CD4-positive, alpha-beta T cell (primary cell): Measurements from ENCODE around the gene BDH1. TPM values are rescaled to one million over a fixed set of nuclear protein-coding genes. Genes with fewer than 3 reads are reported as not detected.
"Not testable (repeated sequence)": the region's sequence is repeated elsewhere in the genome, so short reads cannot be mapped to it uniquely, and the experiment has no call there.

Source experiments
- ATAC-seq: fragments of 200-7000 bp; cut with Tn5 transposase; one replicate; pipeline ENCODE4 v1.10.0; 2022; ENCODE audit warnings: mild to moderate bottlenecking; ENCODE audit not compliant: poor library complexity
- CTCF ChIA-PET: fragments of 350-600 bp; sonication (Branson Sonifier 250); formaldehyde crosslinking; loops from one replicate; lab custom pipeline; 2021; ENCODE audit warnings: antibody characterized with exemption, inconsistent platforms; lab: Charles Lee
- POLR2A ChIA-PET: fragments of 350-600 bp; sonication (Branson Sonifier 250); formaldehyde crosslinking; loops from one replicate; lab custom pipeline; 2021; ENCODE audit warnings: antibody characterized with exemption, inconsistent platforms; lab: Charles Lee
- DNase-seq, 14 experiments: peaks; one replicate each; pipeline ENCODE4 v3.0.0-alpha.2; 2013 to 2020; ENCODE audit warnings: mixed read lengths in 2 of 14
- H3K27ac ChIP-seq, 2 donors: one replicate each; pipeline versions ENCODE4 v1.5.1 to v1.7.0; 2013; ENCODE audit warnings: low read length in 2 of 2, low read depth in 1 of 2, mild to moderate bottlenecking in 1 of 2
- H3K27me3 ChIP-seq, 2 experiments: 1 replicate in 1 of 2; 2 replicates in 1 of 2; pipeline versions ENCODE4 v1.6.1 to v1.7.0; 2013; ENCODE audit warnings: low read length in 2 of 2, control low read depth in 1 of 2, mild to moderate bottlenecking in 1 of 2, moderate library complexity in 1 of 2; ENCODE audit not compliant: insufficient read depth in 2 of 2, control insufficient read depth in 1 of 2
- H3K36me3 ChIP-seq: one replicate; pipeline ENCODE4 v1.6.1; 2013; ENCODE audit warnings: low read length, control low read depth; ENCODE audit not compliant: insufficient read depth
- H3K4me1 ChIP-seq: one replicate; pipeline ENCODE4 v1.6.1; 2013; ENCODE audit warnings: low read length, control low read depth; ENCODE audit not compliant: insufficient read depth
- H3K4me3 ChIP-seq: one replicate; pipeline ENCODE4 v1.5.1; 2013; ENCODE audit warnings: mild to moderate bottlenecking, low read length, moderate library complexity
- H3K9me3 ChIP-seq, 2 experiments: 1 replicate in 1 of 2; 2 replicates in 1 of 2; pipeline versions ENCODE4 v1.6.1 to v1.7.0; 2013; ENCODE audit warnings: low read length in 2 of 2, mild to moderate bottlenecking in 2 of 2, control low read depth in 1 of 2, moderate library complexity in 1 of 2; ENCODE audit not compliant: control insufficient read depth in 1 of 2, insufficient read depth in 1 of 2
- H3K27ac Mint-ChIP-seq: one replicate; pipeline ENCODE4 v1.8.0; 2020; ENCODE audit warnings: mixed read lengths
- H3K27me3 Mint-ChIP-seq: one replicate; pipeline ENCODE4 v1.8.0; 2021; ENCODE audit warnings: mixed read lengths
- H3K36me3 Mint-ChIP-seq: one replicate; pipeline ENCODE4 v1.8.0; 2021; ENCODE audit warnings: low read depth, mixed read lengths
- H3K4me1 Mint-ChIP-seq: one replicate; pipeline ENCODE4 v1.8.0; 2021; ENCODE audit warnings: low read depth, mixed read lengths
- H3K4me3 Mint-ChIP-seq: one replicate; pipeline ENCODE4 v1.8.0; 2020; ENCODE audit warnings: mild to moderate bottlenecking, mixed read lengths
- H3K9me3 Mint-ChIP-seq: one replicate; pipeline ENCODE4 v1.8.0; 2020; ENCODE audit warnings: mixed read lengths
- intact Hi-C, 2 experiments: fragments of 100-400 bp; cut with DNase I in 1 of 2; cut with micrococcal nuclease in 1 of 2; formaldehyde crosslinking; loops; one replicate each; pipeline versions ENCODE4 v1.15.1 to v1.9.0; 2023 to 2025; cut with DNase I, micrococcal nuclease
- total RNA-seq, 174 experiments: library from RNA in 2 of 174; stranded (reverse) in 2 of 174; gene quantifications; one replicate each; pipeline ENCODE4 v1.2.3 and lab custom pipeline; 2021 to 2026
- TF ChIP-seq, protein P1 (sequence below): fragments of 200-600 bp; IDR thresholded peaks from one replicate; pipeline ENCODE4 v1.8.0; 2022; ENCODE audit warnings: antibody characterized with exemption, mild to moderate bottlenecking

BDH1 gene
- total RNA-seq, 2 experiments from 2014 or later, result 17.7 to 22.2 TPM

DNA sequence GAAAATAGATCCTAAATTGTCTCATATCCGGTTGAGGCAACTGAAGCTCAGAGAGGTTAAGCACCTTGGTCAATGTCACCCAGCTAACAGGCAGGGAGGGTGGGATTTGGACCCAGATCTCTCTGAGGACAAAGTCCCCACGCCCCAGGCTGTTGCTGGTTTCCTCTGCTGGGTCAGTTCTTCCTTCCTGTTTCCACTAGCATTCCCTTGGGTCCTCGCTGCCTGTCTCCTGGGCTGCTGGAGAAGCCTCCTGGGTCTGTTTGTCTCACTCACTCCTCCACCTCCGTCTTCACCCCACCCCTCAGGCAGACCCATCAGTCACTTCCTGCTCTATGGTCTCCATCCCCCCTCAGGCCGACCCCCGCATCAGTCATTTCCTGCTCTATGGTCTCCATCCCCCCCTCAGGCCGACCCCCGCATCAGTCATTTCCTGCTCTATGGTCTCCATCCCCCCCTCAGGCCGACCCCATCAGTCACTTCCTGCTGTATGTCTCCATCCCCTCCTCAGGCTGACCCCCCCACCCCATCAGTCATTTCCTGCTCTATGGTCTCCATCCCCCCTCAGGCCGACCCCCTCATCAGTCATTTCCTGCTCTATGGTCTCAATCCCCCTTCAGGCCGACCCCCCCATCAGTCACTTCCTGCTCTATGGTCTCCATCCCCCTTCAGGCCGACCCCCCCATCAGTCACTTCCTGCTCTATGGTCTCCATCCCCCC, 38.7 kb downstream of the BDH1 start:
- peak in 3 of 14 experiments; percentile 20 to 50 (median 38) for DNase-seq
- Histone ChIP-seq H3K27ac (peak overlapping the region; percentile 29 to 40), H3K4me1 (peaks cover 11% of the 10 kb centered on the region), H3K36me3 (peaks cover 24% of the 10 kb centered on the region)
- H3K27me3 ChIP-seq, intact Hi-C loops, H3K4me1 Mint-ChIP-seq, H3K4me3 Mint-ChIP-seq, H3K27me3 Mint-ChIP-seq, H3K9me3 ChIP-seq, H3K27ac Mint-ChIP-seq, ATAC-seq, POLR2A ChIA-PET, H3K4me3 ChIP-seq, H3K9me3 Mint-ChIP-seq: not testable (repeated sequence)
- peaks cover 66% of the 10 kb centered on the region for H3K36me3 Mint-ChIP-seq
- CTCF ChIA-PET, result interaction anchor here (0.6 kb wide), 1 partner anchor 232 kb away, joined by 3 read pairs; no protein-coding TSS in a partner anchor

DNA sequence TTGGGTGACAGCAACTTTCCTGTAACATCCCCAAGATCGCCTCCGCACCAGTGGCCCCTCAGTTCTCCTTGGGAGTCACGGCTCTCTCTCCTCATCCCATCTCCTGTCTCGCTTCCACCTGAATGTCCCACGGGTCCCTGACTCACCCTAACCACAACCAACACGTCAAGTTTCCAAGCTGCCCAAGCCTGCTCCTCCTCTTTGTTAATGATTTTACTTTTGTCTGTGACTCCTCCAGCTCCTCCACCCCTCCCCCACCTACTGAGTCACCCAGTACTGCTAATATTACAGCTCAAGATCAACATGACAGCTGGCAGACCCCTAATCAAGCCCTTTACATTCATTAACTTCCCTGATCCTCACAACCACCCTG, 39.3 kb downstream of the BDH1 start:
- ChIA-PET POLR2A (no interaction called here), CTCF (interaction anchor here (0.6 kb wide), 1 partner anchor 231 kb away, joined by 3 read pairs; no protein-coding TSS in a partner anchor)
- Mint-ChIP-seq H3K27ac (no peak overlapping the region), H3K36me3 (peaks cover 66% of the 10 kb centered on the region), H3K9me3 (no peaks in the 10 kb centered on the region), H3K4me1 (peaks cover 4% of the 10 kb centered on the region), H3K4me3 (no peak overlapping the region), H3K27me3 (no peaks in the 10 kb centered on the region)
- Histone ChIP-seq H3K36me3 (peaks cover 30% of the 10 kb centered on the region), H3K9me3 (peaks cover 0 to 8% of the 10 kb centered on the region in 2 experiments), H3K4me3 (no peak overlapping the region), H3K27me3 (no peaks in the 10 kb centered on the region), H3K4me1 (peaks cover 11% of the 10 kb centered on the region), H3K27ac (peak overlapping the region in 1 of 2 donors; percentile 40)
- intact Hi-C loops, result no loop called here
- DNase-seq (peak in 2 of 14 experiments; percentile 13 to 37), ATAC-seq (no peak)
- TF ChIP-seq, protein P1, sequence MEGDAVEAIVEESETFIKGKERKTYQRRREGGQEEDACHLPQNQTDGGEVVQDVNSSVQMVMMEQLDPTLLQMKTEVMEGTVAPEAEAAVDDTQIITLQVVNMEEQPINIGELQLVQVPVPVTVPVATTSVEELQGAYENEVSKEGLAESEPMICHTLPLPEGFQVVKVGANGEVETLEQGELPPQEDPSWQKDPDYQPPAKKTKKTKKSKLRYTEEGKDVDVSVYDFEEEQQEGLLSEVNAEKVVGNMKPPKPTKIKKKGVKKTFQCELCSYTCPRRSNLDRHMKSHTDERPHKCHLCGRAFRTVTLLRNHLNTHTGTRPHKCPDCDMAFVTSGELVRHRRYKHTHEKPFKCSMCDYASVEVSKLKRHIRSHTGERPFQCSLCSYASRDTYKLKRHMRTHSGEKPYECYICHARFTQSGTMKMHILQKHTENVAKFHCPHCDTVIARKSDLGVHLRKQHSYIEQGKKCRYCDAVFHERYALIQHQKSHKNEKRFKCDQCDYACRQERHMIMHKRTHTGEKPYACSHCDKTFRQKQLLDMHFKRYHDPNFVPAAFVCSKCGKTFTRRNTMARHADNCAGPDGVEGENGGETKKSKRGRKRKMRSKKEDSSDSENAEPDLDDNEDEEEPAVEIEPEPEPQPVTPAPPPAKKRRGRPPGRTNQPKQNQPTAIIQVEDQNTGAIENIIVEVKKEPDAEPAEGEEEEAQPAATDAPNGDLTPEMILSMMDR, result no peak

DNA sequence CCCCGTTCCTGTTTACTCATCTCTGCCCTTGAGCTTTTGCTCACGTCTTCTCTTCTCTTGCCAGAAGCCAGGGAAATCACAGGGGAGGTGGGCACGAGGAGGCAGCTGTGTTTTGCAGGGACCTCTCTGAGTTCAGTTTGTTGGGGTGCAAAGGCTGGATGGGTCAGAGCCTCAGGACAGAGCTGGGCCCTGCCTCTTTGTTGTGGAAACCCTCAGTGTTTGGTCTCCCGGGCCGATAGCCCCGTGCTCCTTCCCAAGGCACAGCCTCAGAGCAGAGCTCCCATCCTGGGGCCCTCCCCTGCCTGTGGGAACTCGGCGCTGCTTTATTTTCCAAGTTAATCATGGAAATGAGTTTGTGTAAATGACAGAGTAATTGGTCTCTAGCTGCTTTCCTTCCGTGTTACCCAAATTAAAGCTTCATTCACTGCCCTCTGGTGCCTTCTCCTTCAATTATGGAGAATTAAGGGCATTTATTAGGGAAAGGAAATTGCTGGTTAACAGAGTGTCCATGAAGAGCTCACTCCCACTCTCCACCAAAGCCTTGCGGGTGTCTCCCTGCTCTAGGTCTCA, 40.9 kb downstream of the BDH1 start:
- CTCF ChIA-PET, result no interaction called here
- Mint-ChIP-seq H3K4me3 (no peak overlapping the region), H3K36me3 (peaks cover 58% of the 10 kb centered on the region), H3K9me3 (no peaks in the 10 kb centered on the region), H3K27me3 (no peaks in the 10 kb centered on the region), H3K27ac (no peak overlapping the region), H3K4me1 (peaks cover 7% of the 10 kb centered on the region)
- POLR2A ChIA-PET, result no interaction called here
- ATAC-seq (no peak), DNase-seq (no peak)
- Histone ChIP-seq H3K4me1 (peaks cover 16% of the 10 kb centered on the region), H3K4me3 (no peak overlapping the region), H3K27ac (no peak overlapping the region), H3K9me3 (peaks cover 0 to 8% of the 10 kb centered on the region in 2 experiments), H3K36me3 (peaks cover 30% of the 10 kb centered on the region), H3K27me3 (no peaks in the 10 kb centered on the region)
- TF ChIP-seq, protein P1, result no peak
- intact Hi-C loops, result no loop called here
